SK-N-SH (cell line): ENCODE data around the gene PSAT1.

Experiments
- EP300 ChIP-seq, 2 experiments: IDR thresholded peaks; 2 replicates each; pipeline versions ENCODE4 v1.4.0 to v1.6.1; 2012; ENCODE audit warnings: borderline replicate concordance in 1 of 2, low read depth in 1 of 2, low read length in 1 of 2
- EZH2phosphoT487 ChIP-seq: fragments of 200-600 bp; sonication (generic); IDR thresholded peaks from 2 replicates; pipeline ENCODE4 v1.6.1; 2017; ENCODE audit warnings: low read depth, mixed run types, mild to moderate bottlenecking, antibody characterized with exemption, moderate library complexity, borderline replicate concordance
- POLR2AphosphoS5 ChIP-seq: IDR thresholded peaks from 2 replicates; pipeline ENCODE4 v1.6.1; 2012; ENCODE audit warnings: low read depth, low read length
- TF ChIP-seq, protein P1 (sequence below): fragments of 200-600 bp; sonication (generic); IDR thresholded peaks from 2 replicates; pipeline ENCODE4 v1.6.1; 2017; ENCODE audit warnings: antibody characterized with exemption, mild to moderate bottlenecking, moderate library complexity
- TF ChIP-seq, protein P2 (sequence below): fragments of 150-350 bp; IDR thresholded peaks from 2 replicates; pipeline ENCODE4 v1.6.1; 2017; ENCODE audit warnings: antibody characterized with exemption, low read length, low read depth, borderline replicate concordance

DNA sequence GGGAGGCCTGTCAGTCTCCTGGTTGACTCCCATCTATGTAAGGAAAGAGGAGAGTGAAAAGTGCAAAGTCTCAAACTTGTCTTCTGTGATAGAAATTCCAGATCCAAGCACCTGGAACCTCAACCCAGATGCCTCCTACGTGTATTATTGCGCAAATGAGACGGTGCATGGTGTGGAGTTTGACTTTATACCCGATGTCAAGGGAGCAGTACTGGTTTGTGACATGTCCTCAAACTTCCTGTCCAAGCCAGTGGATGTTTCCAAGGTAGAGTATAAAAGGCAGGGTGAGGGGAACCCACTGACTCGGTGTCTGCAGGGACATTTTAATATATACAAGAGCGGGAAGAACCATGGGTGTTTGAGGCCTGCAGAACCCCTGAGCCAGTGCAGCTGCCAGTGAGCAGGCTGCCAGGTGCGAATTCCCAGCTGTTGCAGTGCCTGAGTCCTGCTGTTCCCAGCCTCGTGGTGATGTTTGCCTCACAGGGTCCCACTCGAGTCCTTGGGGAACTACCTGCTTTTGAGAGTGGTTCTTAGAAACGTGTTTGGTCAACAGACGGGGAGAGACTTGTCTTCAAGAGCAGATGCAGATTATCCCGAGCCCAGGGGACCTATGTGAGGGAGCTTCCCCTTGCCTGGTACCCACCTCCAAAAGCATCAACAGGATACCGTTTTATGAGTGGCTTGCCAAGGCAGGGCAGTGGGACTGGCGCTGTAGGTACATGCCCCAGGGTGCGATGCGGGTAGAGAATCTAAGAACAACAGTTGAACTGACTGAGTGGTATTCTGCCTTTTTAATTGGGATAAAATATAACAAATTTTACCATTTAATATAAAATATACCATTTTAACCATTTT, 9.5 kb downstream of the PSAT1 start:
- TF ChIP-seq, protein P1, sequence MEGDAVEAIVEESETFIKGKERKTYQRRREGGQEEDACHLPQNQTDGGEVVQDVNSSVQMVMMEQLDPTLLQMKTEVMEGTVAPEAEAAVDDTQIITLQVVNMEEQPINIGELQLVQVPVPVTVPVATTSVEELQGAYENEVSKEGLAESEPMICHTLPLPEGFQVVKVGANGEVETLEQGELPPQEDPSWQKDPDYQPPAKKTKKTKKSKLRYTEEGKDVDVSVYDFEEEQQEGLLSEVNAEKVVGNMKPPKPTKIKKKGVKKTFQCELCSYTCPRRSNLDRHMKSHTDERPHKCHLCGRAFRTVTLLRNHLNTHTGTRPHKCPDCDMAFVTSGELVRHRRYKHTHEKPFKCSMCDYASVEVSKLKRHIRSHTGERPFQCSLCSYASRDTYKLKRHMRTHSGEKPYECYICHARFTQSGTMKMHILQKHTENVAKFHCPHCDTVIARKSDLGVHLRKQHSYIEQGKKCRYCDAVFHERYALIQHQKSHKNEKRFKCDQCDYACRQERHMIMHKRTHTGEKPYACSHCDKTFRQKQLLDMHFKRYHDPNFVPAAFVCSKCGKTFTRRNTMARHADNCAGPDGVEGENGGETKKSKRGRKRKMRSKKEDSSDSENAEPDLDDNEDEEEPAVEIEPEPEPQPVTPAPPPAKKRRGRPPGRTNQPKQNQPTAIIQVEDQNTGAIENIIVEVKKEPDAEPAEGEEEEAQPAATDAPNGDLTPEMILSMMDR = no peak
- TF ChIP-seq POLR2AphosphoS5 (no peak), EP300 (IDR thresholded peaks at IDR 0.05; ENCODE audit: borderline replicate concordance in 1 of 2, low read depth in 1 of 2, low read length in 1 of 2) (no peak), EZH2phosphoT487 (no peak)
- TF ChIP-seq, protein P2, sequence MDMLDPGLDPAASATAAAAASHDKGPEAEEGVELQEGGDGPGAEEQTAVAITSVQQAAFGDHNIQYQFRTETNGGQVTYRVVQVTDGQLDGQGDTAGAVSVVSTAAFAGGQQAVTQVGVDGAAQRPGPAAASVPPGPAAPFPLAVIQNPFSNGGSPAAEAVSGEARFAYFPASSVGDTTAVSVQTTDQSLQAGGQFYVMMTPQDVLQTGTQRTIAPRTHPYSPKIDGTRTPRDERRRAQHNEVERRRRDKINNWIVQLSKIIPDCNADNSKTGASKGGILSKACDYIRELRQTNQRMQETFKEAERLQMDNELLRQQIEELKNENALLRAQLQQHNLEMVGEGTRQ = no peak
